ACC112 (cell line): ENCODE data around the gene NET1.

Experiments used
- H2AFZ ChIP-seq: fragments of 200-600 bp; sonication (generic); one replicate; pipeline ENCODE4 v1.6.0; 2017; ENCODE audit warnings: antibody characterized with exemption, low read length; ENCODE audit not compliant: unreplicated experiment
- H3K27ac ChIP-seq: fragments of 200-600 bp; sonication (generic); 2 replicates; pipeline ENCODE4 v1.5.1; 2014; ENCODE audit warnings: low read depth, mild to moderate bottlenecking, antibody characterized with exemption, low read length, moderate library complexity
- H3K27me3 ChIP-seq: fragments of 200-600 bp; sonication (generic); 2 replicates; pipeline ENCODE4 v1.6.1; 2014; ENCODE audit warnings: mild to moderate bottlenecking, antibody characterized with exemption, low read length, moderate library complexity, mixed read lengths; ENCODE audit not compliant: insufficient read depth
- H3K36me3 ChIP-seq: fragments of 200-600 bp; sonication (generic); 2 replicates; pipeline ENCODE4 v1.6.1; 2016; ENCODE audit warnings: mild to moderate bottlenecking, antibody characterized with exemption, low read length, moderate library complexity, mixed read lengths; ENCODE audit not compliant: insufficient read depth
- H3K4me1 ChIP-seq: fragments of 200-600 bp; sonication (generic); one replicate; pipeline ENCODE4 v1.6.1; 2016; ENCODE audit warnings: low read length, mixed read lengths; ENCODE audit not compliant: insufficient read depth, unreplicated experiment, control insufficient read depth
- H3K4me3 ChIP-seq: fragments of 200-600 bp; sonication (generic); 2 replicates; pipeline ENCODE4 v1.5.1; 2014; ENCODE audit warnings: mild to moderate bottlenecking, low read depth, low read length
- H3K79me2 ChIP-seq: fragments of 200-600 bp; sonication (generic); one replicate; pipeline ENCODE4 v1.6.0; 2016; ENCODE audit warnings: low read length; ENCODE audit not compliant: control insufficient read depth, unreplicated experiment, insufficient read depth

Gene NET1

DNA sequence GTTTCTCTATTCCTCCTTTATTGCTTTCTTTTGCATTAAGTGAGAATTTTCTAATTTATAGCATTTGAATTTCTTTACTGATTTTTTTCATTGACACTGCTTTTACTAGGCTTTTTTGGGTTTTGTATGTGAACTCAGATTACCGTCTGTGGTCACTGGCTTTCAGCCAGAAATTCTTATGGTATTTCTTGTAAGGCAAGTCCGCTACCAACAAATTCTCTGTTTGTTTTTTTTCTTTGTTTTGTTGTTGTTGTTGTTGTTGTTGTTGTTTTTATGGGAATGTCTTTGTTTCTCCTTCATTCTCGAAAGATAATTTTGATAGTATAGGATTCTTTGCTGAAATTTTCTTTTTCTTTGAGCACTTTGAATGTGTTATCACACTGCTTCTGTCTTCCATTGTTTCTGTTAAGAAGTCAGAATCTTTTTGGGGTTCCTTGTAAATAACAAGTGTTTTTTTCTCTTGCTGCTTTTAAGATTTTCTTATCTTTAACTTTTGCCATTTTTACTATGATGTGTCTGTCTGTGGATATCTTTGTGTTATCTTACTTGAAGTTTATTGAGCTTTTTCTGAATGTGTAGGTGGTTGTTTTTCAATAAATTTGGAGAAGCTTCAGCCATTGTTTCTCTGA lies 7.2 kb downstream of the NET1 start:
- H3K4me3 ChIP-seq: no peak overlapping the region
- H3K27me3 ChIP-seq: no peaks in the 10 kb centered on the region
- H3K27ac ChIP-seq: no peak overlapping the region
- 0 out of 2 replicates have a peak, but pooled peaks cover 3% of the 10 kb centered on the region for H3K36me3 ChIP-seq
- H2AFZ ChIP-seq: no peak overlapping the region
- peaks cover 2% of the 10 kb centered on the region for H3K4me1 ChIP-seq
- peaks cover 94% of the 10 kb centered on the region for H3K79me2 ChIP-seq

DNA sequence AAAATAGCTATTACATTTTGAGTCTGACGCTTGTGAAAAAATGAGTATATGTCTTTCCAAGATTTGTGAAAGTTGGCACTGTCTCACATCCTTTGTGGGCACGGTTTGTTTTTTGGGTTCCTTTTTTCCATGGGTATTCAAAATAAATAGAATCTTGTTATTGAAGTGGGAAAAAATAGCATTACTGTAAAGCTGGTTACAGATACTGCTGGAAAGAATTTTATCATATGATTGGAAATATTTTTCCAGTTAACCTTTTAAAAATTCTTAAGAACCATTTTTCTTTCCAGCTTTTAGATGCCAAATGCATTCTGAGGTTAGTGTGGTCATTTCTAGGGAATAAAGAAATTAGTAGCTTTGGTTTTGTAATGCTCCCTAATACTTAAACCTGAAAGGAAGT lies 11.4 kb downstream of the NET1 start:
- H2AFZ ChIP-seq: no peak overlapping the region
- peaks cover 78% of the 10 kb centered on the region for H3K79me2 ChIP-seq
- no peak overlapping the region for H3K27ac ChIP-seq

GRCh38 chr10:5424751-5425150 lies 12.4 kb downstream of the NET1 start:
- peaks cover 6% of the 10 kb centered on the region; the same call in 1 of the 2 replicates for H3K36me3 ChIP-seq
- no peaks in the 10 kb centered on the region for H3K27me3 ChIP-seq
- H3K4me3 ChIP-seq: no peak overlapping the region
- H3K27ac ChIP-seq: no peak overlapping the region
- peaks cover 68% of the 10 kb centered on the region for H3K79me2 ChIP-seq
- no peak overlapping the region for H2AFZ ChIP-seq
- H3K4me1 ChIP-seq: peaks cover 7% of the 10 kb centered on the region

More for the DNA sequence above, 11.4 kb downstream of the NET1 start:
- Histone ChIP-seq H3K27me3 (no peaks in the 10 kb centered on the region), H3K36me3 (0 out of 2 replicates have a peak, but pooled peaks cover under 1% of the 10 kb centered on the region), H3K4me1 (peaks cover 7% of the 10 kb centered on the region), H3K4me3 (no peak overlapping the region; the same call in 1 of the 2 replicates)

DNA sequence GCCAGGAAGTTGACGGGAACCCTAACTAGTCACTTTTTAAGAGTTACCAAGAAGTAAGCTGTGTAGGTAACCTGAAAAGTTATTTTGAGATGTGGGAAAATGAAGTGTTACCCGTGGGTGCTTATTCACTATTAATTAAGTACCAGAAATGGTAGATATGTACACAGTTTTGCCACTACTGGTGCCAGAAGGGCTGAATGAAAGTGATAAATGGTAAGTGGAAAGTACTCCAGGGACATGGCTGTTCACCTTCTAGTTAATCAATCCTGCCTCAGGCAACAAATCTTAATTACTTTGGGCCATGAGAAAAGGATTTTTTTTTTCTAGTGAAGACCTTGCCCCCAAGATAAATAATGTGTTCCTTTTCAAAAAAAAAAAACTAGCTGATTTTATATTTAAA lies 15.8 kb downstream of the NET1 start:
- Histone ChIP-seq H2AFZ (peak overlapping the region; percentile 14), H3K27ac (no peak overlapping the region), H3K79me2 (peaks cover 44% of the 10 kb centered on the region)

DNA sequence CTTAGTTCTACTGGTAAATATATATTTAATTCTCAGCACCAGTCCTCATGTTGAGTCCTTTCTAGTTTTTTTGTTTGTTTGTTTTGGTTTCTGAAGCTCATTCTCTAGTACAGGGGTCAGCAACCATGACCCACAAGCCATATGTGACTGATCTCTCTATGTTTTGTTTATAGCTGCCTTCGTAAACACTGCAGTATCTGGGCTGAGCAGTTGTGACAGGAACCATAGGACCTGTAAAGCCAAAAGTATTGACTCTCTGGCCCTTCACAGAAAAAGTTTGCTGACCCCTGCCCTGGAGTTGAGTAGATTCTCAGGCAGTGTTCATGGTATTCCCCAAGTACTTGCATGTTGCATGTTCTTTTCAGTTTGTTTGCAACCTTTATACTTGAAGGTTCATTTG lies 20.8 kb downstream of the NET1 start:
- H3K4me3 ChIP-seq: no peak overlapping the region
- no peaks in the 10 kb centered on the region for H3K27me3 ChIP-seq
- H3K4me1 ChIP-seq: peaks cover 15% of the 10 kb centered on the region
- peaks cover 16% of the 10 kb centered on the region for H3K36me3 ChIP-seq
- no peak overlapping the region for H2AFZ ChIP-seq
- peak overlapping the region; percentile 88; the same call in 1 of the 2 replicates for H3K27ac ChIP-seq
- peaks cover 20% of the 10 kb centered on the region for H3K79me2 ChIP-seq

More for the DNA sequence above, 15.8 kb downstream of the NET1 start:
- Histone ChIP-seq H3K27me3 (no peaks in the 10 kb centered on the region), H3K4me3 (no peak overlapping the region), H3K36me3 (peaks cover 16% of the 10 kb centered on the region), H3K4me1 (peaks cover 11% of the 10 kb centered on the region)

DNA sequence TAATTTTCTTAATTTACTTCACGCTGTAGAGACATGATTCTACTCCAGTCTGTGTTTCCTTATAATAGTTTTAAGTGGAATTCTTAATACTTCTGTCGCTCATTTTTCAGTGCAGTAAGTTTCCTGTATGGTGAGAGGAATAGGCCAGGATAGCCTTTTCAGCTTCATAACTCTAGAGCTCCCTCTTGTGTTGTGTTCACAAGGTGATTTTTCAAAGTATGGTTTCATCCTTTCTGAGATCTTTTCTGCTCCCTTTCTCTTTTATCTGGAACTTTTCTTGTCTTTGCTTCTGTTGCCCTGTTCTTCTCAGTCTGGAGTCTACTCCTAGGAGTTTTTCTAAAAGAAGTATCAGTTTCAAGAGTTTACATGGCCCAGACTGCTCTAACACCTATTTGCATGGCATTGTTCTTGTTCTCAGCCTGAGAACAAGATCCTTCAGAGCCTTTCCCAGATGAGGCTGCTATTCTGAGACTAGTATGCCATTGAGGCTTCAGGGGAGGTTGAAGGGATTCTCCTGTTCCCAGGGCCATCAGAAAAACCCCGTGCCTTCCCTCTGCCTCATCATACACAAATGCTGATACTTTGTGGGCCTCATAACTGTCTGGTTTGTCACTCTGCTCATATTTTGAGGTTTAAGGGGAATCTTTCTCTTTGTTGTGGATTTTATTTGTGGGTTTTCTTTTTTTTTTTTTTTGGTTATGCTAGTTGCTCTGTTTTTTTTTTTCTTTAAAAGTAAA lies 21.8 kb downstream of the NET1 start:
- no peaks in the 10 kb centered on the region for H3K27me3 ChIP-seq
- peaks cover 20% of the 10 kb centered on the region for H3K79me2 ChIP-seq
- H2AFZ ChIP-seq: no peak overlapping the region

DNA sequence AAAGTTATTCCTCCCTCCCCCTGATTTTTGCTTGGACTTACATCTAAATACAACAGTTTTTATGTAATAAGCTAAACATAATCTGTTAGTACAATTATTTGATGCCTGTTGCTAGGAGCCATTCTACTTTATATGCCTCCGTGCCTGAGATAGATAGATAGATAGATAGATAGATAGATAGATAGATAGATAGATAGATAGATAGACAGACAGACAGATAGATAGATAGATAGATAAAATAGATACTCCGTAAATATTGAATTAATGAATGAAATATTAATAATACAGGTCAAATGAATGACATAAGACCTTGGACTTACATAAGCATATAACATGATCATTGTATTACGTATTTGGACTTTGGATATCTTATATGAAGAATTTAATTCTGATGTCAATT lies 23.0 kb downstream of the NET1 start:
- no peak overlapping the region for H3K27ac ChIP-seq
- H3K4me3 ChIP-seq: no peak overlapping the region
- H3K36me3 ChIP-seq: peaks cover 6% of the 10 kb centered on the region
- peaks cover 20% of the 10 kb centered on the region for H3K79me2 ChIP-seq
- H3K27me3 ChIP-seq: no peaks in the 10 kb centered on the region
- H3K4me1 ChIP-seq: peaks cover 15% of the 10 kb centered on the region
- no peak overlapping the region for H2AFZ ChIP-seq

More for the DNA sequence above, 21.8 kb downstream of the NET1 start:
- H3K27ac ChIP-seq: peak overlapping the region; percentile 88
- peaks cover 16% of the 10 kb centered on the region for H3K36me3 ChIP-seq
- peaks cover 15% of the 10 kb centered on the region for H3K4me1 ChIP-seq
- peak overlapping the region; percentile 17; the same call in 1 of the 2 replicates for H3K4me3 ChIP-seq

DNA sequence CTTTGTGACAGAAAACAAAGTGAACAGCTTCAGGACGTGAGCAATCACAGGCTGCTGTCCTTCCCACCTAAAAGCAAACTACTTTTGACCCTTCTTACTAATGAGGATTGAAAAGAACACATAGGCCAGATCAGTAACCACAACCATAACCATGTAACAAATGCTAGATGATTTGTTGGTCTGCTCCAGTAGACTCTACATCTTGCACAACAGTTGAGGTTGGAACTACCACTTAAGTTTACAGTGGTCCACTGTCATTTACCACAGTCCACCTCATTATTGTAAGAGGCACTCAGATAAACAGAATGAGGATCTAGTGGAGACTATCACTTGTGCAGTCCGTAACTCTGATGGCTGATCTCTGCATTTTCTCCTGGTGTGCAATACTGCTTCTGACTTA lies 27.8 kb downstream of the NET1 start:
- H3K4me3 ChIP-seq: no peak overlapping the region
- H3K79me2 ChIP-seq: peaks cover 11% of the 10 kb centered on the region
- H3K27me3 ChIP-seq: no peaks in the 10 kb centered on the region
- H3K27ac ChIP-seq: no peak overlapping the region
- H3K4me1 ChIP-seq: no peaks in the 10 kb centered on the region
- no peak overlapping the region for H2AFZ ChIP-seq
- no peaks in the 10 kb centered on the region for H3K36me3 ChIP-seq

- Histone ChIP-seq H3K4me1 (peaks cover 3% of the 10 kb centered on the region), H2AFZ (no peak overlapping the region), H3K4me3 (no peak overlapping the region), H3K79me2 (peaks cover 11% of the 10 kb centered on the region), H3K27me3 (no peaks in the 10 kb centered on the region), H3K36me3 (no peaks in the 10 kb centered on the region), H3K27ac (no peak overlapping the region)
These were observed 28.7 kb downstream of the NET1 start for GRCh38 chr10:5441106-5441505.

DNA sequence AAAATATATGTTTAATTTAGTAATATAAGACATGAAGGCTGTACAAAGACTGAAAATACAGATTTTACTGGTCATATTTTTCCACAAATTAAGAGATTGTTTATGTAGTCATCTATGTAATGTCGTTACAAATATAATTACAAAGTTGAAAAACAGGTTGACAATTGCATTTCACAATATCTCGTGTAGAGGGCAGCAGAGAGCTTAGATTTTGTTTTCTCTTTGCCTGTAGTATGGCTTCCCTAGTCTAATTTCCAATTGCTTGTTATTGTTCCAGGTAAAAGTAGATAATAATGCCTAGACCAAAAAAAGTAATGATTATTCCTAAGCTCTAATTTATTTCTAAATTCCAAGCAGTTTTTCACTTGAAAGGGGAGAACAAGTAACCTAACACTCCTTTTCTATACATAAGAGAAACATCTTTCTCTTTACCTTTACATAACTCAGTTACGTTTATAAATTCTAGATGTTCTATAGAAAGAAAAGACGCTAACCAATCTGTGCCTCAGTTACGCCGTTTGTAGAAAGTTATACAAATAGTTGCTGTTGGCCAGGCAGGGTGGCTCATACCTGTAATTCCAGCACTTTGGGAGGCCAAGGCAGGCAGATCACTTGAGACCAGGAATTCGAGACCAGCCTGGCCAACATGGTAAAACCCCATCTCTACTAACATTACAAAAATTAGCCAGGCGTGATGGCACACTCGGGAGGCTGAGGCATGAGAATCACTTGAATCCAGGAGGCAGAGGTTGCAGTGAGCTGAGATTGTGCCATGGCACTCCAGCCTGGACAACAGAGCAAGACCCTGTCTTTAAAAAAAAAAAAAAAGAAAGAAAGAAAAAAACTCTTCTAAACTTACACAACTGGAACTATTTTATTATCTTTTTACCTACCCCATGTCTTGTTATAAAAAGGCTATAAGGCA lies 30.0 kb downstream of the NET1 start:
- Histone ChIP-seq H3K79me2 (peaks cover 14% of the 10 kb centered on the region), H3K4me3 (no peak overlapping the region), H3K27me3 (no peaks in the 10 kb centered on the region), H2AFZ (no peak overlapping the region), H3K4me1 (peaks cover 4% of the 10 kb centered on the region), H3K36me3 (no peaks in the 10 kb centered on the region), H3K27ac (no peak overlapping the region)
